ENCODE data around the gene PDCD7.
"Not testable (repeated sequence)": the region's sequence is repeated elsewhere in the genome, so short reads cannot be mapped to it uniquely, and the experiment has no call there.

GRCh38 chr15:65099801-65100200 lies 33.8 kb downstream of the PDCD7 start:
- not testable (repeated sequence) for TF ChIP-seq POLR2AphosphoS5 (IDR thresholded peaks at IDR 0.05; ENCODE audit: low read depth, low read length); CTCF (IDR thresholded peaks at IDR 0.05 in 2 of 3, conservative IDR thresholded peaks at IDR 0.05 in 1 of 3; ENCODE audit: borderline replicate concordance in 1 of 3, insufficient read depth in 1 of 3, low read depth in 2 of 3, low read length in 2 of 3); JUND (IDR thresholded peaks at IDR 0.05); POLR2A (IDR thresholded peaks at IDR 0.05; ENCODE audit: borderline replicate concordance, extremely low read depth, insufficient read depth, insufficient read length); EZH2phosphoT487 (IDR thresholded peaks at IDR 0.05; ENCODE audit: borderline replicate concordance); RAD21 (IDR thresholded peaks at IDR 0.05; ENCODE audit: low read depth); EZH2 (IDR thresholded peaks at IDR 0.05); MAX (IDR thresholded peaks at IDR 0.05); TCF7L2 (IDR thresholded peaks at IDR 0.05; ENCODE audit: borderline replicate concordance, extremely low read depth, insufficient read depth, insufficient read length); ZBTB33 (IDR thresholded peaks at IDR 0.05; ENCODE audit: extremely low read depth, insufficient replicate concordance, low read length)
